NCI-H345 treated with DMSO at 0.1 percent for 48 hours (cell line): ENCODE data around the gene ADAD2.

ENCODE experiments used
- DNase-seq: peaks from one replicate; lab custom pipeline; 2025; ENCODE audit not compliant: unreplicated experiment; lab: John Stamatoyannopoulos, UW

Gene ADAD2

GRCh38 chr16:84176192-84177053, 14.5 kb upstream of the ADAD2 start:
- DNase-seq: no peak

- DNase-seq: no peak
These were observed 13.2 kb upstream of the ADAD2 start for GRCh38 chr16:84177741-84178073.

GRCh38 chr16:84178146-84178765, 12.7 kb upstream of the ADAD2 start:
- DNase-seq: no peak

- DNase-seq: no peak
These were observed 11.9 kb upstream of the ADAD2 start for GRCh38 chr16:84178892-84179611.

- no peak for DNase-seq
These were observed 11.2 kb upstream of the ADAD2 start for GRCh38 chr16:84179612-84180320.

- DNase-seq: no peak
These were observed 10.3 kb upstream of the ADAD2 start for GRCh38 chr16:84180519-84181140.

- no peak for DNase-seq
These were observed 9.6 kb upstream of the ADAD2 start for GRCh38 chr16:84181144-84181915.

GRCh38 chr16:84182104-84182503, 8.9 kb upstream of the ADAD2 start:
- DNase-seq: no peak

GRCh38 chr16:84182680-84183571, 8.0 kb upstream of the ADAD2 start:
- DNase-seq: no peak

- no peak for DNase-seq
These were observed 7.4 kb upstream of the ADAD2 start for GRCh38 chr16:84183572-84183875.

- DNase-seq: no peak
These were observed 6.9 kb upstream of the ADAD2 start for GRCh38 chr16:84183911-84184591.

- DNase-seq: no peak
These were observed 6.2 kb upstream of the ADAD2 start for GRCh38 chr16:84184775-84185174.

- DNase-seq: peak; percentile 57
These were observed 4.1 kb upstream of the ADAD2 start, which contains the start of gene TAF1C for GRCh38 chr16:84186685-84187437. Gene TAF1C (minus strand): TSS chr16:84187057. CDS start chr16:84184988, 2,069 bp downstream.

GRCh38 chr16:84191466-84191865, 509 bp downstream of the ADAD2 start:
- no peak for DNase-seq

- no peak for DNase-seq
These were observed 2.5 kb downstream of the ADAD2 start for GRCh38 chr16:84193480-84193879.

GRCh38 chr16:84194018-84194417, 3.1 kb downstream of the ADAD2 start:
- DNase-seq: no peak

GRCh38 chr16:84194470-84195200, 3.7 kb downstream of the ADAD2 start:
- DNase-seq: peak; percentile 41
